Measurements from ENCODE around the gene KCNK18. TPM values are rescaled to one million over a fixed set of nuclear protein-coding genes. Genes with fewer than 3 reads are reported as not detected.

The KCNK18 gene
- total and polyA plus RNA-seq, 2 of the 8 experiments (the other 6 are each of a cell fraction or from before 2014, with no cell fraction given) = not detected

DNA sequence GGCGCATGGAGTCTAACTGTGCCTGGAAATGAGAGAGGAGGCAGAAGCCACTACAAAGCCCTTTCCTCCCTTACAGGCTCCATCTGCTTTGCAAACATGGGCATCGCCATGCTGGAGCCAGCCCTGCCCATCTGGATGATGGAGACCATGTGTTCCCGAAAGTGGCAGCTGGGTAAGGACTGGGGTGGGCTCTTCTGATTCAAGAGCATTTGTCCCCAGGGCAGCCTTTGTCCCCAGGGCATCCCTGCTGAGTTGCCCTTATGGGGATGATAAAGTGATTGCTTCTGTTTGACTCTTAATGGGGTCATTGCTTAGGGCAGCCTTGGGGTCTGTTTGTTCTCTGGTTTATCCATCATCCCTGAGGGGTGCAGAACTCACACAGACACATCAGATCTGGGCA, 60.4 kb downstream of the KCNK18 start:
- 92% methylated on average over 3 of the region's 3 CpGs; no CpG with 5 or more reads in 1 of the 2 experiments for WGBS, 2 experiments (ENCODE audit: extremely low coverage in 1 of 2, insufficient coverage in 1 of 2, insufficient read length in 1 of 2, insufficient replicate concordance in 2 of 2, low coverage in 1 of 2, low lambda C conversion rate in 2 of 2, missing lambda C conversion rate in 1 of 2)
- ChIA-PET CTCF (ENCODE audit: partially characterized antibody) (interaction anchor here (1.3 kb wide), 1 partner anchor 8 kb away, joined by 3 read pairs; no protein-coding TSS in a partner anchor), POLR2A (ENCODE audit: partially characterized antibody) (interaction anchor here (0.8 kb wide), 1 partner anchor 10 kb away, joined by 3 read pairs; no protein-coding TSS in a partner anchor)
- TF ChIP-seq CTBP2 (IDR thresholded peaks at IDR 0.05; ENCODE audit: borderline replicate concordance, insufficient read depth, insufficient read length, low read length) (no peak), TAF7 (optimal IDR thresholded peaks at IDR 0.05; ENCODE audit: borderline replicate concordance, low read depth, low read length) (no peak), BRCA1 (IDR thresholded peaks at IDR 0.05; ENCODE audit: low read depth, low read length) (no peak), CREB1 (IDR thresholded peaks at IDR 0.05) (no peak), HDAC2 (IDR thresholded peaks at IDR 0.05; ENCODE audit: borderline replicate concordance in 1 of 2, low read depth in 2 of 2, low read length in 2 of 2) (no peak), SUZ12 (IDR thresholded peaks at IDR 0.05; ENCODE audit: low read length) (no peak)
- TF ChIP-seq, protein P1, sequence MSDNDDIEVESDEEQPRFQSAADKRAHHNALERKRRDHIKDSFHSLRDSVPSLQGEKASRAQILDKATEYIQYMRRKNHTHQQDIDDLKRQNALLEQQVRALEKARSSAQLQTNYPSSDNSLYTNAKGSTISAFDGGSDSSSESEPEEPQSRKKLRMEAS (IDR thresholded peaks at IDR 0.05) = no peak
- TF ChIP-seq, protein P2, sequence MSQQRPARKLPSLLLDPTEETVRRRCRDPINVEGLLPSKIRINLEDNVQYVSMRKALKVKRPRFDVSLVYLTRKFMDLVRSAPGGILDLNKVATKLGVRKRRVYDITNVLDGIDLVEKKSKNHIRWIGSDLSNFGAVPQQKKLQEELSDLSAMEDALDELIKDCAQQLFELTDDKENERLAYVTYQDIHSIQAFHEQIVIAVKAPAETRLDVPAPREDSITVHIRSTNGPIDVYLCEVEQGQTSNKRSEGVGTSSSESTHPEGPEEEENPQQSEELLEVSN (IDR thresholded peaks at IDR 0.05) = no peak
- H4K5ac ChIP-seq (ENCODE audit: insufficient read length, low read depth, low read length) = no peak overlapping the region
- no peaks in the 10 kb centered on the region for H3K27me3 ChIP-seq (replicated peaks in 1 of 4; ENCODE audit: control insufficient read depth in 3 of 4, extremely low read depth in 1 of 4, insufficient read depth in 3 of 4, low read length in 3 of 4)
- H2AK5ac ChIP-seq (ENCODE audit: low read depth, low read length) = no peak overlapping the region
- H2BK20ac ChIP-seq (ENCODE audit: low read length) = no peak overlapping the region
- H3K56ac ChIP-seq (replicated peaks; ENCODE audit: insufficient read length, low read depth, low read length) = no peak overlapping the region
- no peak overlapping the region for H3K27ac ChIP-seq (ENCODE audit: low read depth, low read length)
- H3K4me2 ChIP-seq (ENCODE audit: insufficient read depth in 1 of 2, low read depth in 2 of 2, low read length in 2 of 2) = no peak overlapping the region
- no peak overlapping the region for H4K91ac ChIP-seq (replicated peaks; ENCODE audit: insufficient read length, low read length)
- no peaks in the 10 kb centered on the region for H3K9me3 ChIP-seq (ENCODE audit: insufficient read depth in 2 of 2, low read depth in 1 of 2, low read length in 1 of 2)
- H3K4ac ChIP-seq (replicated peaks; ENCODE audit: insufficient read length, low read depth, low read length) = no peak overlapping the region
- DNase-seq (ENCODE audit: low read depth in 1 of 2, low spot score in 2 of 2) (peak in 1 of 2 experiments; percentile 31), FAIRE-seq (no peak)
- H3K36me3 ChIP-seq (ENCODE audit: control insufficient read depth in 2 of 4, insufficient read depth in 4 of 4, low read length in 3 of 4) = no peaks in the 10 kb centered on the region
- no peaks in the 10 kb centered on the region for H3K79me1 ChIP-seq (ENCODE audit: low read depth, low read length)
- H3K23ac ChIP-seq (ENCODE audit: insufficient read length) = no peak overlapping the region
- H2BK5ac ChIP-seq (ENCODE audit: low read depth, low read length) = no peak overlapping the region
- H3K79me2 ChIP-seq (ENCODE audit: control insufficient read depth in 1 of 2, insufficient read depth in 2 of 2, low read length in 2 of 2) = no peaks in the 10 kb centered on the region
- H3K23me2 ChIP-seq (ENCODE audit: low read depth, low read length) = no peaks in the 10 kb centered on the region; the same call in 1 of the 2 replicates
- H3K4me1 ChIP-seq (replicated peaks in 1 of 4; ENCODE audit: control insufficient read depth in 3 of 4, insufficient read depth in 4 of 4, low read length in 3 of 4) = peaks cover 0 to 10% (median 6%) of the 10 kb centered on the region in 4 experiments; a peak in 5 of 7 replicates
- no peak overlapping the region for H3K18ac ChIP-seq (ENCODE audit: extremely low read depth, low read length)
- no peaks in the 10 kb centered on the region for H4K20me1 ChIP-seq (replicated peaks in 1 of 2; ENCODE audit: control insufficient read depth in 1 of 2, insufficient read depth in 2 of 2, low read length in 2 of 2)
- H2BK15ac ChIP-seq (ENCODE audit: low read length) = no peak overlapping the region
- H2BK12ac ChIP-seq (ENCODE audit: low read depth, low read length) = no peak overlapping the region
- H3K14ac ChIP-seq (ENCODE audit: insufficient read length) = no peak overlapping the region
- H2AFZ ChIP-seq (ENCODE audit: low read length) = no peak overlapping the region
- H2BK120ac ChIP-seq (replicated peaks; ENCODE audit: low read depth, low read length) = no peak overlapping the region
- H3K9ac ChIP-seq (replicated peaks in 1 of 4; ENCODE audit: extremely low read depth in 1 of 4, low read depth in 3 of 4, low read length in 3 of 4) = no peak overlapping the region
- no peak overlapping the region for H4K8ac ChIP-seq (ENCODE audit: extremely low read depth, insufficient read depth, low read length)
- H3K4me3 ChIP-seq (ENCODE audit: extremely low read depth in 1 of 4, insufficient read depth in 2 of 4, low read depth in 3 of 4, low read length in 4 of 4) = no peak overlapping the region

All from H1 (cell line).